ENCODE data around the gene CLIP2.
"Not testable (repeated sequence)": the region's sequence is repeated elsewhere in the genome, so short reads cannot be mapped to it uniquely, and the experiment has no call there.

The CLIP2 gene

GRCh38 chr7:74405899-74406512 is 116.8 kb downstream of the CLIP2 start:
- no peak for DNase-seq

GRCh38 chr7:74407958-74408357 is 118.8 kb downstream of the CLIP2 start:
- DNase-seq = no peak

- DNase-seq = no peak
Observed at GRCh38 chr7:74409571-74409970, 120.4 kb downstream of the CLIP2 start.

- DNase-seq = no peak
Observed at GRCh38 chr7:74410772-74411171, 121.6 kb downstream of the CLIP2 start.

GRCh38 chr7:74411571-74411970 is 122.4 kb downstream of the CLIP2 start:
- DNase-seq = not testable (repeated sequence)

- no peak for DNase-seq
Observed at GRCh38 chr7:74412056-74412455, 122.8 kb downstream of the CLIP2 start.

- peak; percentile 12 for DNase-seq
Observed at GRCh38 chr7:74412603-74413002, 123.4 kb downstream of the CLIP2 start.

- DNase-seq = not testable (repeated sequence)
Observed at GRCh38 chr7:74414595-74415333, 125.6 kb downstream of the CLIP2 start.

- DNase-seq = peak; percentile 51
Observed at GRCh38 chr7:74417419-74417971, 128.3 kb downstream of the CLIP2 start.

- DNase-seq = no peak
Observed at GRCh38 chr7:74418076-74418475, 128.9 kb downstream of the CLIP2 start.

GRCh38 chr7:74418538-74418937 is 129.3 kb downstream of the CLIP2 start:
- no peak for DNase-seq

GRCh38 chr7:74419232-74419631 is 130.0 kb downstream of the CLIP2 start:
- not testable (repeated sequence) for DNase-seq

GRCh38 chr7:74420006-74420405 is 130.8 kb downstream of the CLIP2 start:
- DNase-seq = no peak

- no peak for DNase-seq
Observed at GRCh38 chr7:74424291-74424880, 135.2 kb downstream of the CLIP2 start.

- no peak for DNase-seq
Observed at GRCh38 chr7:74428023-74428422, 138.8 kb downstream of the CLIP2 start.

- DNase-seq = peak; percentile 81
Observed at GRCh38 chr7:74429153-74429747, 140.0 kb downstream of the CLIP2 start.

GRCh38 chr7:74430409-74430808 is 141.2 kb downstream of the CLIP2 start:
- DNase-seq = not testable (repeated sequence)

GRCh38 chr7:74430961-74431466 is 141.8 kb downstream of the CLIP2 start:
- no peak for DNase-seq

GRCh38 chr7:74437291-74437571 is 148.0 kb downstream of the CLIP2 start:
- not testable (repeated sequence) for DNase-seq

- no peak for DNase-seq
Observed at GRCh38 chr7:74438327-74438726, 149.1 kb downstream of the CLIP2 start.

- DNase-seq = no peak
Observed at GRCh38 chr7:74439541-74439940, 150.3 kb downstream of the CLIP2 start.

- DNase-seq = not testable (repeated sequence)
Observed at GRCh38 chr7:74440143-74440542, 150.9 kb downstream of the CLIP2 start.

GRCh38 chr7:74441801-74442200 is 152.6 kb downstream of the CLIP2 start:
- DNase-seq = no peak

Measured in fibroblast of skin of abdomen (primary cell).